Measurements from ENCODE around the gene KIF23.

The KIF23 gene

DNA sequence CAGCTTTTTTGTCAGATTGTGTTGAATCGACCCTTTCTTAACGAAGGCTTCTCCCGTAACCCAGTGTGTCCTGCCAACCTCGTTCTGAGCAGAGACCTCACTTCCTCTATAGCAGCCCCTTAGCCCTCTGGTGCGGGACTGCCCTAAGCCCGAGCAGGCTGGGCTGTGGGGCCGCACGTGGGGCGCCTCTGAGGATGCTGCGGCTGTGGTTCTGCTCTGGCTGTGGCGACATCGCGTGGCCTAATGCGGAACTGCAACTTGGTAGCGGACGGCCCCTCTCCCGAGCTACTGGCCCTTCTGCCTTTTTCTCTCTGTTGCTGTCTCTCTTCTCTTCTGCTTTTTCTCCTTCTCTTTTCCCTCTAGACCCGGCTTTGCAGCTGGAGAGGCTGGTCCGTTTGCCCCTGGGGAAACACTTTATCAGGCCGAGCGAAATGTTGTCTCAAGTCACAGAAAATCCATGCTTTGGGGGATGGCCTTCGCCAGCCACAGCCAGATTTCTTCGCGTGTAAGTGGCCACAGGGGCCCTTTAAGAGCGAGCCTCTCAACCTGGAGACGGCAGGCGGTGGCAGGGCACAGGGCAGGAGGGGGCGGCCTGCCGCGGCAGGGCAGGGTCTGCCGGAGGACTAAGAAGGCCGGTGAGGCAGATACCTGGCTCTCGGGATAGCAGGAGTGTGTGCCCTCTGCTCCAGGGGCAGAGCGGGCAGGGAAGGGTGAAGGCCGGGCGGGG, 19.4 kb upstream of the KIF23 start:
- peak; percentile 67 for DNase-seq (ENCODE audit: low read depth)

DNA sequence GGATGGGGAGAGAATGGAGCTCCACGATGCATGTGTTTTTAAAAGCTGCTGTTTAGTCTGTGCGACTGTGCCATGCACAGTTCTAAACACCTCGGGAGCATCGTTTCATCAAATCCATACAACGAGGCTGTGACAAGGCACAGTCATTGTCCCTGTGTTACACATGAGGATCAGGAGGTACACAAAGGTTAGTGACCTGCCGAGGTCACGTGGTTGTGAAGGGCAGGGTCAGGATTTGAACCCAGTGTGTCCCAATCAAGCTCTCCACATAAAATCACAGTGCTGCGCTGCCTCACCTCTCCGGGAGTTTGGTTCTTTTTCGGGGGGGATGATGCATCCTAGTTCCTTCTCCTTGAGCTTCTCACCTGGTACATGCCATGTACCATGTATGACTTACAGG, 18.7 kb upstream of the KIF23 start:
- no peak for DNase-seq (ENCODE audit: low read depth)

DNA sequence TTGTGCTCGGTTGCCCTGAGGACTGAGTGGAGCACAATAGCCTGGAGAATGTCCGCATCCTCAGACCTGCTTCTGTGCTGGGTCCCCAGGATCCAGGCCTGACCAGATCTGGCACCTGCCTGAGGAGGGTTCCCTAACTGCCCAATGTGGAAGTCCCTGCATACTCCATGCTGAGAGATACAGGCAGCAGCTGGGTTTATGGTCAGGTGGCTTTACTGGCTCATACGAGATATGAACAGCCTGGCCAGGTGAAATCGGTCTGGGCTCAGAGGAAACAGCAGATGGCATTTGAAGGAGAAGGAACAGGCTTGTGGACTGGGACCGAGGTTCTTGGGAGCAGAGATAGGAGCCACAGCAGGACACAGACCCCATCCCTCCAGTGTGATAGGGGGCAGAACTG, 18.2 kb upstream of the KIF23 start:
- no peak for DNase-seq (ENCODE audit: low read depth)

DNA sequence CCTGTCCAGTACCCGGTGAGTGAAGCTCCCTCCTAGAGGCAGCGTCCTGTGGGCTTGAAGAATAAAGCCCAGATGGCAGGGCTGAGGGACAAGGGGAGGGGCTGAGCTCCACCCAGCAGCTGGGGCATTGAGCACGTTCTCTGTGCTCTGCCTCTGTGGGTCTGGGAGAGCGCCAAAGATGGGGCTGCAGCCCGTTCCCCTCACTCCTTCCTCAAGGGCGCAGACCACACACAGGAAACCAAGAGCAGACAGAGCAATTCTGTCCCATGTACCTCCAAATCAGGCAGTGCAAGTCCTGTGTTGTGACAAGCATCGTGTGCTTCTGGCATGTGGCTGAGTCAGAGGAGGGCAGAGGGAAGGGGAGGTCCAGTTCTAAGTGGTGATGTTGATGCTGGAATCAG, 15.7 kb upstream of the KIF23 start:
- no peak for DNase-seq (ENCODE audit: low read depth)

DNA sequence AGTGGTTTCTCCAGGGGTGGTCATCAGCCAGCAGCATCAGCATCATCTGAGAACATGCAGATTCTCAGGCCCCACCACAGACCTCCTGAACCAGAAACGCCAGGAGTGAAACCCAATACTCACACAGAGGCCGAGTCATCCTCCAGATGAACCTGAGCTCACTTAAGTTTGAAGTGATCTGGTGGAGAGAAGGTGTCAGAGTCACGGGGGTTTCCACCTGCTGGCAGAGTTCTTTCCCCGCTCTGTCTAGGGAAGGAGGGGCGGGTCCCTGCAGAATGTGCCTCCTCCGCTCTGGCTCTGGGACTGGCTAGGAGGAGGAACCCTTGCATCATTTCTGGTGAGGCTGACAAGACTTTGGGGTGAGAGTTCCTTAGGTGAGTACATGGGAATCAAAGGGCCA, 13.3 kb upstream of the KIF23 start:
- no peak for DNase-seq (ENCODE audit: low read depth)

DNA sequence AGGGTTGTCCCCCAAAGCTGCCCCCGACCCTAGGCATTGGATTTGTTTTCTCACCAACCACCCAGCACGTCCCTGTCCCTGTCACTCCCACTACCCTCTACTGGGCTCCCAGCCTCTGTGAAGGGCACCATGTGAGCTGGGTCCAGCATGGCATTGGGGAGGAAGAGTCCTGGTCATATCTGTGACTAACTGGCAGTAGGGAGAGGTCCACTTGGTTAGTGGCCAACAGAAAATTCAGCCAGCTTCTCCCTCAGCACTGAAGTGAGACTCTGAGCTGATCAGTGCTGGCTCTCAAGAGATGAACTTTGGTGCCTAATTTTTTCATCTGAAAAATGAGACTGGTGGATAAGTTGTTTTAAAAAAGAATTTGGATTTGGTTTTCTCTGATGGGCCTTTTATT, 11.3 kb upstream of the KIF23 start:
- no peak for DNase-seq (ENCODE audit: low read depth)

DNA sequence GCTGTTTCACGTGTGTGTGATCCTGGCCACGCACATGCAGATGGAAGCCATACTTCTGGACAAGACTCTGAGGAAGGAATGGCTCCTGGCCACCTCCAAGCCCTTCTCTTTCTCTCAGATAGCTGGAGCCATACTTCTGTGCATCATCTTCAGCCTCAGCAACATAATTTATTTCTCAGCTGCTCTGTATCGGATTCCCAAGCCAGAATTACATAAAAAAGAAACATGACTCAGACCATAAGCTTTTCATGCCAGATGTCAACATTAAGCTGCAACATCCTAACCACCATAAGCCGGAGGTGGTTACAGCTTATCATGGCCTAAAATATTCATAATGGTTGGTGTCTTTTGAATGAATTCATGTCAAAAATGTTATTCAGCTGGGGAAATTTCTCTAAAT, 10.6 kb upstream of the KIF23 start:
- no peak for DNase-seq (ENCODE audit: low read depth)

DNA sequence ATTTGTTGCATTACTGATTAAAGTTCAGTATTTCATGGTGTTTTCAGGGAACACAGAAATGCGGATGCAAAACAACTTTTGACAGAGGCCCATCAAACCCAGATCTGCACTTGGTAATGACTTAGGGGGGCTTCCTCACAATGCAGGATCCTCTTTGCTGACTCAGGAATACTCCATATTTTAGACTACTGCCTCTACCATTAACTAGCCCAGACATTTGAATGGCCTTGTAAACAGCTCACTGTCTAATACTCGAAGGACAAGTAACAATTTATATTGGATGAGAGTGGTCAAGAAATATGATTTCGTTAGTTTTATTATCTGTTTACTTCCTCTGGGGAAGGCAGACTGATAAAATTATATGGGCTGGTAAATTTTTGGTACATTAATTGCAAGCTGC, 9.0 kb upstream of the KIF23 start:
- no peak for DNase-seq (ENCODE audit: low read depth)

DNA sequence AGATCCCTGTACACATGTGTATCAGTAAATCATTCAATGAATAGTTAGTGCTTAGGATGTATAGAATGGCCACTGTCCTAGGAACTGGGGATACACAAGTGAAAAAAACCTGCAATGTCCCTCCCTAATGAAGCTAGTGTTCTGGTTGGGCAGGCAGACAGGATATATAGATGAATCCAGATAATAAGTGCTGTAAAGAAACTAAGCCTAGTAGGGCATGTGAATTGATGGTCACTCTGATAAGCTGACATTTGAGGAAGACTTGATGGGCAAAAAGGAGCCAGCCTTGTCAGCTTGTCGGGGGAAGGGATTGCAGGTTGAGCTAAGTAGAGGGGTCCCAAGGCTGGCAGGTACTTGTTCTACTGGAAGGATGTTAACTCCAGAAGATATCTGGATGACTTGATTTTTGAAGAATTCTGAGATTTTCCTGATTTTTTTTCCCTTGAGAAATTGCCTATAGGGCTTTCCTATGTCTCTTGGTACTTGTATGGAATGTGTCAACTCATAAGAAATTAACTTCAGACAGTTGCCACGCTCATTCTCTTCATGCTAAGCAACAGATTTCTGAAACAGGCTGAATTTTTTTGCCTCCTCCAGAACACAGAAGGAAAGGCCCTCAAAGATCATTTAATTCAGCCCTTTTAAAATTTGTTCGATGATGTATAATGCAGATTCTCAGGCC, 6.3 kb upstream of the KIF23 start:
- no peak for DNase-seq (ENCODE audit: low read depth)

DNA sequence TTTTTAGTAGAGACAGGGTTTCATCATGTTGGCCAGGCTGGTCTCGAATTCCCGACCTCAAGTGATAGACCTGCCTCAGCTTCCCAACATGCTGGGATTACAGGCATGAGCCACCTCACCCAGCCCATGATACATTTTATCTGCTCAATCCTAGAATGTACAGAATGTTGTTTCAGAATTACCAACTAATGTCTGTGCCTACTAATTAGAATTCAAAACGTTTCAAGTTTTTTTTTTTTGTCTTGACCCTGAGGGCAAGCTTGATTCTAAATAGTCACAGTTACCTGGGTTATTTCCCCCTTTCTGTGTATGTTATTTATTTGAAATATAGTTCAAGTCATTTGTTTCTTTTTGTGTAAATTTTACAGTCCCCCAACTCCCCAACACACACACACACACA, 5.3 kb upstream of the KIF23 start:
- no peak for DNase-seq (ENCODE audit: low read depth)

DNA sequence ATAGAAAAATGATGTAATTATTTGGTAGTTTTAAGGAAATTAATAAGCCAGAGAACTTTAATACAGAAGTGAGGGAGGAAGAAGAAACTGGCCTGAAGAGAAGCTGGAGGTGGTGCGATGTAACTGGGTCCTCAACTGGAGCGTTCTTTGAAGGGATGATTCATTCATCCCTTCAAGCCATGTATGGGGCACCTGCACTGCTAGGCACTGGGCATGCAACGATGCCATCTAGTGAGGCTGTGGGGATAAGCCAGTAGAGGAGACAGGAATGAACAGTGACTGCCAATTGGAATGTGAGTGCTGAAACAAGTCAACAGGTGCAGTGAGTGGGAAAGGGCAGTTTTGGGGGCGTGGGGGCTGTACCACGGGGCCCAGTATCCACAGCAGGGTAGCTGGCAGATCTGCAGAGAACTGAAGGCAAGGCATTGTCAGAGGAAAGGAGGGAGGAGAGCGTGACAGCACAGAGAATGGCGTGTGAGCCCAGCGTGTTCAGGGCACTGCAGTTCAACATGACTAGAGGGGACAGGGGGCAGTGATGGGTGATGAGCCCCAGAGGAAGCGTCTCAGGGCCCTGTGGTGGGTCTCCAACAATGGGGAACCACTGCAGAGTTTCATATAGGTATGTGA, 3.8 kb upstream of the KIF23 start:
- DNase-seq (ENCODE audit: low read depth) = peak; percentile 21

DNA sequence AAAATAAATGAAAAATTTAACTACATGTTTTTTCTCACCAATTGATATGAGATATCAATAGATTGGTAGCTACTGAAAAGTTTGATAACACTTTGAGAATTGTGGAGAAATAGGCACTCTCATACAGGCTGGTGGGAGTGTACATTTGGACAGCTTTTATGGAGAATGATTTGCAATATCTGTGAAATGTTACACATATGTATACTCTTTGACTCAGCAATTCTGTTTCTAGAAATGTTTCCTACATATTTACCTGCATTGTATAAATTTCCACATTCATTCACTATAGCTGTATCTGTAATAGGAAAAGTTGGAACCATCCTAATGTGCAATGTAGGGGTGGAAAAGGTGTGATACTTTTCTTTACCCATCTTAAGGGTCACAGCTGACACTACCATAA, 1.9 kb upstream of the KIF23 start:
- DNase-seq (ENCODE audit: low read depth) = no peak

DNA sequence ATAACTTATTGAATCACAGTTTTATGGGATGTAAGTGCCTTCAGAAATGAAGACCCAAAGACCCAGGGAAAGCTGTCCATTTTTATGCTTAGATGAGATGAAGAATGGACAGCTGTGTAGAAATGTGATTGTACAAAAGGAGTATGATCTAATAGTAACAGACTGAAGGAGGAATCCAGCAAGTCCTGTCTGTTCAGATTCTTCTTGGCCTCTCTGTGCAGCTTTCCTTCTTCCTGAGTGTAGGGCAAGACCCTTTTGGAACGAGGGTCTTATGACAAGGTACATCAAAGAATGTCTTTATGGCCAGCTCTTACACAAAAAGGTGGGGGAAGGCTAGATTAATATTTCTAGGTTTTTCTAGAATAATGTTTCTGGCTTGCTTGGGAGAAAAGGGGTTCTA, 1.4 kb upstream of the KIF23 start:
- DNase-seq (ENCODE audit: low read depth) = no peak

DNA sequence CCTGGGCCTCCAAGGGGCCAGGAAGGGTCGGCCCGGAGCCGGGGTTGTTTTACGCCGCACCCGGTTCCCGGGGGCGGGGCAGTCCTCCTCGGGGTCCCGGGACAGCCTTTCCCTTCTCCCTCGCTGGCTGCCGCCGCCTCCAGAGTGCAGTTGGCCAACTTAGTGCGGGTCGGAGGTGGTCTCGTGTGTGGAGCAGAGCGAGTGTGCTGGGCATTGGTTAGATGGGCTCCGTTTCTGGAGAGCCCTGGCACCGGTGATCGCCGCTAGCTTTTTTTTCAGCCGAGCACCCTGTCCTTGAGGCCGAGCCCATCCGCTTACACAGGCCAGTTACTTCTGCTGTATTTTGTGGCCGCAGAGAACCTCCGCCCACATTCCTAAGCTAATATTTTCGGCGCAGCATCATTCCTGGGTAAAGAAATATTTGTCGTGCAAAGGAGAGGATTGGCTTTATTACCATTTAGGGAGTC, 585 bp downstream of the KIF23 start:
- DNase-seq (ENCODE audit: low read depth) = no peak

DNA sequence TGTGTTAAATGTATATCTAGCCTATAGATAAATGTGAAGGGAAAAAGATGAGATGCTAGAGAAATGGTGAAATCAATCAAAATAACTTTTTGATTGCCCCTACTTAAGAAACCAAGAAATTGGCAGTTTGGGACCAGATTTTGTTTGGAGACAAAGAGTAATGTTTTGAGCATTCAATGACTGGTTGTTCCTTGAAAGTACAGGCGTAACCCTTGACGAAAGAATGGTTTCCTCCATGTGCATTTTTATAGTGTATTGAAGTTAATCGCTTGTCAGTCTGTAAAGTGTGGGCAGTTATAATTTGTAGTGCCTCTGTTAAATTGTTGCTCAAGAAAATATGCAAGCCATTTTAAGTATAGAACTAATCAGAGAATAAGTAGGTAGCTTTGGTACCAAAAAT, 1.2 kb downstream of the KIF23 start:
- DNase-seq (ENCODE audit: low read depth) = no peak

DNA sequence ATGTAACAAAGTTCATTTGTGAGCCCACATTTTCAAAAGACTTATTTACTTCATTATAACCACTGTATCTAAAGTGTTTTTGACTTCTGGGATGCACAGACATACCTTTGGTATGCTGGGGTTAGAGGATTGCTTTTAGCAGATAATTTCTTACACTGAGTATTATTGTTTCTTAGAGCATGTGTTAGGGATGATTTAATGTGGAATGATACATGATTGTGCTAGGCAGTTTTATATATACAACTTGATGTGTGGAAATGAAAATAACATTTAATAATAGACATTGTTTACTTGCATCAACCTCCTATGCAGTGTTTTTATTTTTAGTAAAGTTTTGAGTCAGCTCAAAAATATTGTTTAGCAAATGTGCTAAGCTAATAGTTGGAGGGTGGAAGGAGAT, 3.4 kb downstream of the KIF23 start:
- DNase-seq (ENCODE audit: low read depth) = no peak

DNA sequence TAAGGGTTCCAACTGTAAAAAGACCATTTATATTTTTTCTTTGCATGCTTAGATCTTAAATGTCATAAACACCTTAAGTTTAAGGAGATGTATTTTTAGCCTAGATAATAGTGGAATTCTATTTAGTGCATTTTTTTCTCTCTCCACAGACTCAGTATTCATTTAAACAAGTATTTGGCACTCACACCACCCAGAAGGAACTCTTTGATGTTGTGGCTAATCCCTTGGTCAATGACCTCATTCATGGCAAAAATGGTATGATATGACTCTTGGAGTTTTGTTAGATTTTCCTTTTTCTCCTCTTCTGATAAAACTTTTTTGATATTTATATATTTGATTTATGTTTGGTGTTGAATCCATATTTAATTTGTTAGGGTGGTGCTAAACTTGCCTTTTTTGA, 7.3 kb downstream of the KIF23 start:
- DNase-seq (ENCODE audit: low read depth) = no peak

DNA sequence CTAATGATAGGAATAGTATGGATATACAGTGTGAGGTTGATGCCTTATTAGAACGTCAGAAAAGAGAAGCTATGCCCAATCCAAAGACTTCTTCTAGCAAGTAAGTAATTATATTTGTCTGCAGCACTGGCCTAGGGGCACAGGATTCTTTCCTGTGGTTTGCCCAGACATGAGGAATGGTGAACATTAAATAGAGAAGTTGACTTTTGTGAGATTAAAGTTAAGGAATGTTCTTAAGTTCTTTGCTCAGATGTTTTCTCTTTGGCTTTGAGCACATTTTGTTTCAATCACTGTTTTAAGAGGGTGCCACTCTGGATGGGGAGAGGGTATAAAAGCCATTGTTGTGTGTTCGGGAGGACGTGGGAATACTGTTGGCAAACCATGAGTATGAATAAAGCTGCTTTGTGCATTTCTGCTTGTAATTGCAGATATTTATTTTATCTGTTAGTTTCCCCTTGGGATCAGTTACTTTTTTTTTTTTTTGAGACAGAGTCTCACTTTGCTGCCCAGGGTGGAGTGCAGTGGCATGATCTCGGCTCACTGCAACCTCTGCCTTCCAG, 8.3 kb downstream of the KIF23 start:
- DNase-seq (ENCODE audit: low read depth) = no peak

DNA sequence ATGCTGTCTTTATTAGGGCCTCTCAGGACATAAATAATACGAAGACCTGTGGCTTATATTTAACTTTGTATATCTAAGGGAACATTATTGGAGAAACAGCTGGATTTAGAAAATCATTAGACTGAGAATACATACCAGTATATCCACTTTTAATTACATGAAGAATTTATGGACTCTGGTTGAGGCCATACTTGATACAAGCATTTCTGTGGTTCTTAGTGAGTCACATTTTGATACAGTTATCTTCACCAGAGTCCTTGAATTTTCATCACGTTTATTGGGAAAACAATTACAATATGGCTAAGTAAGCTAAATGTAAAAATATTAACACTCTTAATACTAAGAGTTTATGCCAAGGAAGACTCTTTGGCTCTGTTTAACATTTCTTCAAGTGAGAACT, 9.9 kb downstream of the KIF23 start:
- no peak for DNase-seq (ENCODE audit: low read depth)

DNA sequence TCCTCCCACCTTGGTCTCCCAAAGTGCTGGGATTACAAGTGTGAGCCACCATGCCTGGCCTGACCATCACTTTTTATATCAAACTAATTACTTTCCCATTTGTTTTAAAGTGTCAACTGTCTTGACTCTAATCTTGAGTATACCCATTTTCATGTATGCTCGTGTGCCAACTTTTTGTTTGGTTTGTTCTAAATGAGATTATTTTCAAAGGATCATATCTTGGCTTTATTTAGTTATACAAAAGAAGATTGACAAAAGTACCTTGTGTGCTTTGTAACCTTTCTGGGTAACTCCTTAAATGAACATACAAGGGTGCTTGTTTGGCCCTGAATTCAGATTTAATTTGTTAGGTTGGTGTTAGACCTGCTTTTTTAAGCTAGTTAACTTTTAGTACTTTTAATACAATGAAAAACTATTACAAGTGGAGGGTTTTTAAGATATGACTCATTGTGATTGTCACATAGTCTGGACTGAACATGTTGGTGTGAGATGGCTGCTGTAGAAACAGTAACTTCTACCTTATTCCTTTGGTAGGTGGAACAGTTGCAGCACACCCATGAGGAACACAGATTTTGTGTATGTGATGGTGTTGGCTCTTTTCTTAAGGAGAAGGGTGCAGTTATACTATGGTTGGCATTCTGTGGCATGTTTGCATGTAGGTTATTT, 10.7 kb downstream of the KIF23 start:
- DNase-seq (ENCODE audit: low read depth) = no peak

DNA sequence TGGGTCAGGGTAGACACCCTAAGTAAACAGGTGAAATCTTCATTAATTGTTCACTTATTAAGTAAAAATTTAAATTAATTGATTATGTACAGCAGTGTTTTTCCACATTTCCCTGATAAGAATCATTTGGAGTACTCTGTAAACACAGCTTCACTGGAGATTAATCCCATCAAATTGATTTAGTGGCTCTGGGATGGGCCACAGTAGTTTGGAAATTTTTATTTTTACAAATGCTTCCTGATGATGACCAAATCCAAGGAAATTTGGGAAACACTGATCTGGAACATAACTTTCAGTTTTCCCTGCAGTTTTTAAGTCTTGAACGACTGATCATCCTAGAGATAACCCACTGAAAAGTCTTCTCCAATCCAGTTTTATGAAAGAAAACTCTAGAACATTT, 19.7 kb downstream of the KIF23 start:
- no peak for DNase-seq (ENCODE audit: low read depth)

DNA sequence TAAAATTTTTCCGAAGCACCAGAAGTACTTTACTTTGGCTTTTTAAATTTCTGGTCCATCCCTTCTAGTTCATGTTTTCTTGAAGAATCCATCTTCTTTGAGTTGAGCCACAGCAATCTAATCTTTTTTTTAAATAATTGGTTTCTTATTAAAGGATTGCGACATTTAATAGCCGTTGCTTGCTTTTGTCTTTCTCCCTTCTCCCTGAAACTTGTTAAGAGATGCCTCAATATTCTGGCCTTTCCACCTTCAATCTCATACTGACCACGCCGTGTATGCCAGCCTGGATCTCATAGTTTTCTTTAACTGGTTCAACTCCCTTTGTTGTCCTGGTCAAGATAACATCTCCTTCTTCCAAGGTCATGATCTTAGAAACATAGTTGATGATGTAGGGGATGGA, 20.1 kb downstream of the KIF23 start:
- no peak for DNase-seq (ENCODE audit: low read depth)

DNA sequence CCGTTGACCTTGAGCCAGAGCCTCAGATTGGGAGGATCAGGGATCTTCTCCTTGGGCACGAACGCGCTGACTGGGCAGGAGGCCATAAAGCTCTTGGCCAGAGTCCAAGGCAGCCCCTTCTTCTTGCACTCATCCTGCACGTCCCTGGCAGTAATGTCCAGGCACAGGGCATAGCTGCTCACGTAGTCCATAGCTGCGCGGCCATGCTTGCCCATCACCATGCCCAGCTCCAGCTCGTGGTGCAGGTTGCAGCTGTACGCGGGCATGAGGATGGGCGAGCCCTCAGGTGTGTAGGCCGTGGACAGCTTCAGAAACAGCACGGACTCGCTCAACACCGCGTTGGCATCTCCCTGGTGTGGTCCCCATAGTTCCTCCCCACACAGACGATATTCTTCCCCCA, 20.5 kb downstream of the KIF23 start:
- no peak for DNase-seq (ENCODE audit: low read depth)

Measured in stimulated activated CD4-positive, alpha-beta T cell treated with anti-CD3 and anti-CD28 coated beads, Interleukin-2, amount 100 ng/mL, for 4 hours (primary cell).